Measurements from ENCODE around the gene UBA1. TPM values are rescaled to one million over a fixed set of nuclear protein-coding genes. Genes with fewer than 3 reads are reported as not detected.
A peak's percentile ranks its signal among the peaks of the same experiment; 100 is the strongest.

UBA1 gene
- total RNA-seq, 2 donors from 2014 or later: 185 to 286 TPM

DNA sequence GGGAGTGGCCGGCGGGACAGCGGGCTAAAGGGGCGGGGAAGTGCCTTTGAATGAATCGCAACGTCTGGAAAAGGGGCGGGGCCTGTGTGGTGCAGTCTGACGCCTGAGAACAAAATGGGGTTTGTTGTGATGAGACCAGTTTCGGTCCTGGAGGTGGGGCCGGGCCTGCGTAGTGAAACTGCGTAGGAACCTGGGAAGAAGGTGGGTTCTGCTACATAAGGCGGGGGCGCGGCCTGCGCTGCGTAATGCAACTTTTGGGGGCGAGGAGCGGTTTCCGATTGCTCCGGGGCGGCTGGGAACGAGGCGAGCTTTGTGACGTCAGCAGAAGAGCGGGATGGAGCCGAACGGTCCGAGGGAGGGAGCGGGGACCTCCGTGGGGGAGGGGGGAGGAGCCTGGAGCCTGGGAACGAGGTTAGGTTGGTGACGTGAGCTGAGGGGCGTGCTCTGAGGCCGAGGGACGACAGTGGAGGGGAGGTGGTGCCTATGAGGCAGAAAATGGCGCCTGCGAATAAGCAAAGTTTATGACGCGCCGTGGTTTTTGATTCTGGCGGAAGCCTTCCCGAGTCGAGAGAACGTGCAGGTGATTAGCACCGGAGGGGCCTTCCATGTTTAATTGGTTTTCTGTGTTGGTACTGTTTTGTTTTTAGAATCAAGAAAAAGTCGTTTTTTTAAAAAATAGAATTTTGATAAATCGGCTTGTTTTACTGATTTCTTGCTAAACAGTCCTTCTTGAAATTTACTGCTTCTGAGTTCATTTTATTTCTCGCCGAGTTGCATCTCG is 39.9 kb downstream of the UBA1 start:
- DNase-seq (ENCODE audit: low spot score): peak; percentile 93
- TF ChIP-seq POLR2A (IDR thresholded peaks at IDR 0.05): peak; percentile 77
- TF ChIP-seq, protein P1, sequence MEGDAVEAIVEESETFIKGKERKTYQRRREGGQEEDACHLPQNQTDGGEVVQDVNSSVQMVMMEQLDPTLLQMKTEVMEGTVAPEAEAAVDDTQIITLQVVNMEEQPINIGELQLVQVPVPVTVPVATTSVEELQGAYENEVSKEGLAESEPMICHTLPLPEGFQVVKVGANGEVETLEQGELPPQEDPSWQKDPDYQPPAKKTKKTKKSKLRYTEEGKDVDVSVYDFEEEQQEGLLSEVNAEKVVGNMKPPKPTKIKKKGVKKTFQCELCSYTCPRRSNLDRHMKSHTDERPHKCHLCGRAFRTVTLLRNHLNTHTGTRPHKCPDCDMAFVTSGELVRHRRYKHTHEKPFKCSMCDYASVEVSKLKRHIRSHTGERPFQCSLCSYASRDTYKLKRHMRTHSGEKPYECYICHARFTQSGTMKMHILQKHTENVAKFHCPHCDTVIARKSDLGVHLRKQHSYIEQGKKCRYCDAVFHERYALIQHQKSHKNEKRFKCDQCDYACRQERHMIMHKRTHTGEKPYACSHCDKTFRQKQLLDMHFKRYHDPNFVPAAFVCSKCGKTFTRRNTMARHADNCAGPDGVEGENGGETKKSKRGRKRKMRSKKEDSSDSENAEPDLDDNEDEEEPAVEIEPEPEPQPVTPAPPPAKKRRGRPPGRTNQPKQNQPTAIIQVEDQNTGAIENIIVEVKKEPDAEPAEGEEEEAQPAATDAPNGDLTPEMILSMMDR (IDR thresholded peaks at IDR 0.05): no peak
- TF ChIP-seq POLR2AphosphoS5 (IDR thresholded peaks at IDR 0.05): peak; percentile 86
- Histone ChIP-seq H3K4me3 (peak overlapping the region; percentile 56), H3K4me1 (replicated peaks) (no peaks in the 10 kb centered on the region), H3K36me3 (no peaks in the 10 kb centered on the region), H3K27ac (peak overlapping the region; percentile 99 to 100), H3K27me3 (replicated peaks; ENCODE audit: insufficient read depth) (no peaks in the 10 kb centered on the region), H3K9me3 (no peaks in the 10 kb centered on the region)
- intact Hi-C loops (cut with DNase I): no loop called here
- WGBS: under 1% methylated on average over 30 of the region's 51 CpGs

DNA sequence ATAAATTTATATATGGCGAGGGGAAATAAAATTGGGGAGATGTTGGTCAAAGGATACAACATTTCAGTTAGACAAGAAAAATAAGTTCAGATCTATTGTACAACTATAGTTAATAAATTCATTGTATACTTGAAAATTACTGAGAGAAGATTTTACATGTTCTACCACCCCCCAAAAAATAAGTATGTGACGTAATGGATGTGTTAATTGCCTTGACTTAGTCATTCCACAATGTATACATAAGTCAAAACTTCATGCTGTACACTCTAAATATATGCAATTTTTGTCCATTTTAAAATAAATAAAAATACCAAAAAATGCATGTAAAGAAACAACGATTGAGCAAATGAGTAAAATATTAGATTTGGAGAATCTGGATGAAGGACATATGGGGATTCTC is 41.0 kb downstream of the UBA1 start:
- Histone ChIP-seq H3K36me3 (no peaks in the 10 kb centered on the region), H3K27ac (peak overlapping the region; percentile 99 to 100), H3K27me3 (replicated peaks; ENCODE audit: insufficient read depth) (no peaks in the 10 kb centered on the region), H3K4me3 (peak overlapping the region; percentile 56), H3K4me1 (replicated peaks) (no peaks in the 10 kb centered on the region), H3K9me3 (no peaks in the 10 kb centered on the region)
- 39% methylated on average over 3 of the region's 3 CpGs for WGBS
- TF ChIP-seq, protein P1 (IDR thresholded peaks at IDR 0.05): no peak
- no peak for TF ChIP-seq POLR2A (IDR thresholded peaks at IDR 0.05)
- no peak for TF ChIP-seq POLR2AphosphoS5 (IDR thresholded peaks at IDR 0.05)
- DNase-seq (ENCODE audit: low spot score): no peak
- intact Hi-C loops (cut with DNase I): no loop called here

DNA sequence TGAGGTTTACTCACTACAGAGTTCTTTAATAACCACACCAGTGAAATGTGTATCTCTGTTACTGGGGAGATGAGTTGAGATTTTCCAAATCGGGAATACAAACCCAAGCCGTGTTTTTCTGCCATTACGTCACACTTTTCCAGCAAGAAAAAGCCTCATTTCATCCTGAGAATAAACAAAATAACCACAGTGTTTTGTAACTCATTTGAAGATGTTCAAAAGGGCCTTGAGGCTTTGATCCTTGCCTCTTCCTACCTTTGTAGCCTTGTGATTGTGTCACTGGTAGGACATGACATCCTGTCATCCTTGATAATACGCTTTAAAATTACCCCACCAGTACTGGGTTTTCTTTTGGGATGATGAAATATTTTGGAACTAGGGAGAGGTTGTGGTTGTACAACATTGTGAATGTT is 42.1 kb downstream of the UBA1 start:
- DNase-seq (ENCODE audit: low spot score): no peak
- TF ChIP-seq, protein P1 (IDR thresholded peaks at IDR 0.05): no peak
- no peak for TF ChIP-seq POLR2A (IDR thresholded peaks at IDR 0.05)
- no peak for TF ChIP-seq POLR2AphosphoS5 (IDR thresholded peaks at IDR 0.05)
- intact Hi-C loops (cut with DNase I): no loop called here
- H3K4me1 ChIP-seq (replicated peaks): no peaks in the 10 kb centered on the region
- WGBS: 63% methylated on average over 4 of the region's 4 CpGs
- no peaks in the 10 kb centered on the region for H3K27me3 ChIP-seq (replicated peaks; ENCODE audit: insufficient read depth)
- H3K4me3 ChIP-seq: no peak overlapping the region
- no peaks in the 10 kb centered on the region for H3K9me3 ChIP-seq
- no peak overlapping the region for H3K27ac ChIP-seq
- H3K36me3 ChIP-seq: no peaks in the 10 kb centered on the region

DNA sequence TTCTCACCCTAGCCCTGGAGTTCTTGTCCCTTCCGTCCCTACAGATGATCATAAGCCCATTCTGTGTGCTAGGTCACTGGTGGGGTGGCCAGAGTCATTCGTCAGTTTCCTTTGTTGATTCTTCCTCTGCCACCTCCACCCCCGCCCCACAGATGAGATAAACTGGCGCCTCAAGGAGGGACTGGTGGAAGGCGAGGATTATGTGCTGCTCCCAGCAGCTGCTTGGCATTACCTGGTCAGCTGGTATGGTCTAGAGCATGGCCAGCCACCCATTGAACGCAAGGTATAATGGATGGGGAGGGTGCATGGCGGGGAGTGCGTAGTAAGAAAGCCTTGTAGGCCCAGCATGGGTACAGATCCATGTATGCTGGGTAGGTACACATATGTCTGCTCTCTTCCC is 45.6 kb downstream of the UBA1 start:
- DNase-seq (ENCODE audit: low spot score): no peak
- Histone ChIP-seq H3K36me3 (no peaks in the 10 kb centered on the region), H3K27ac (no peak overlapping the region), H3K4me1 (replicated peaks) (no peaks in the 10 kb centered on the region), H3K4me3 (no peak overlapping the region), H3K9me3 (no peaks in the 10 kb centered on the region), H3K27me3 (replicated peaks; ENCODE audit: insufficient read depth) (no peaks in the 10 kb centered on the region)
- WGBS: 91% methylated on average over 6 of the region's 8 CpGs
- no peak for TF ChIP-seq POLR2A (IDR thresholded peaks at IDR 0.05)
- TF ChIP-seq POLR2AphosphoS5 (IDR thresholded peaks at IDR 0.05): no peak
- TF ChIP-seq, protein P1 (IDR thresholded peaks at IDR 0.05): no peak
- intact Hi-C loops (cut with DNase I): no loop called here

Data from prostate gland (tissue), 2 donors.